ENCODE results near the gene TEAD1. TPM values are rescaled to one million over a fixed set of nuclear protein-coding genes. Genes with fewer than 3 reads are reported as not detected.
A peak's percentile ranks its signal among the peaks of the same experiment; 100 is the strongest.

Gene TEAD1
- total and polyA plus RNA-seq, 9 of the 15 experiments (the other 6 are each of a cell fraction or from before 2014, with no cell fraction given) = 1.7 to 17.7 (median 10.8) TPM

DNA sequence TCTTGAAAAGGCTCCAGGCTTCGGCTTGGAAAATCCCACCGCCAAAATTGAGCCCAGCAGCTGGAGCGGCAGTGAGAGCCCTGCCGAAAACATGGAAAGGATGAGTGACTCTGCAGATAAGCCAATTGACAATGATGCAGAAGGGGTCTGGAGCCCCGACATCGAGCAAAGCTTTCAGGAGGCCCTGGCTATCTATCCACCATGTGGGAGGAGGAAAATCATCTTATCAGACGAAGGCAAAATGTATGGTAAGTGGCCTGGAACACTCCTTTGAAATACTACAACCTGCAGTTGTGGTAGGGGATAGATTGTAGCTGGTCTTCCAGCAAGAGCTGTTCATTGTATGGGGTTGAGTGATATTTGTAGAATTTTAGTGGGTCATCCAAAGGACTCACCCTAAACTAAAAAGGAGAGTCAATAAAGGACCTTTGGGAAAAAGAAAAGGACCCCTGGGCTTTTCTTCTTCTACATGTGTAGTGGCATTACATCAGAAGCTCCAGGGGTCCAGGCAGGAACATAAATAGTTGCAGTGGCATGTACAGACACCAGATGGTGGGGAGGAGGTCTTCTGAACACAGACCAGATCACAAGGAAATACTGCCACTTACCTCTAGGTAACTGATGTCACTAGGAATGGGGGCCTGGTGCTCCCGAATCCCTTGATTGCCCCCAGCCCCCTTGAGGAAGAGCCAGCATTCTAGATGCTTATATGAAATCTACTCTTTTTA is 90.1 kb downstream of the TEAD1 start (continued):
- no peak for TF ChIP-seq RAD21 (CRISPR knock-in tag; conservative IDR thresholded peaks at IDR 0.05 in 1 of 2, IDR thresholded peaks at IDR 0.05 in 1 of 2)
- no peak for TF ChIP-seq ZNF239 (CRISPR knock-in tag; IDR thresholded peaks at IDR 0.05)
- no peak for TF ChIP-seq MAFK (IDR thresholded peaks at IDR 0.05; ENCODE audit: low read length)
- TF ChIP-seq ZBTB33 (CRISPR knock-in tag; IDR thresholded peaks at IDR 0.05) = no peak
- no peak for TF ChIP-seq HNRNPLL (IDR thresholded peaks at IDR 0.05; ENCODE audit: low read depth, low read length, poor library complexity, severe bottlenecking)
- no peak for TF ChIP-seq ZNF146 (CRISPR knock-in tag; IDR thresholded peaks at IDR 0.05; ENCODE audit: unreplicated experiment)
- TF ChIP-seq ETV6 (IDR thresholded peaks at IDR 0.05; ENCODE audit: borderline replicate concordance in 1 of 2, low read depth in 2 of 2, low read length in 1 of 2) = no peak
- TF ChIP-seq ETV6 (CRISPR knock-in tag; IDR thresholded peaks at IDR 0.05; ENCODE audit: borderline replicate concordance) = no peak
- TF ChIP-seq, protein P1, sequence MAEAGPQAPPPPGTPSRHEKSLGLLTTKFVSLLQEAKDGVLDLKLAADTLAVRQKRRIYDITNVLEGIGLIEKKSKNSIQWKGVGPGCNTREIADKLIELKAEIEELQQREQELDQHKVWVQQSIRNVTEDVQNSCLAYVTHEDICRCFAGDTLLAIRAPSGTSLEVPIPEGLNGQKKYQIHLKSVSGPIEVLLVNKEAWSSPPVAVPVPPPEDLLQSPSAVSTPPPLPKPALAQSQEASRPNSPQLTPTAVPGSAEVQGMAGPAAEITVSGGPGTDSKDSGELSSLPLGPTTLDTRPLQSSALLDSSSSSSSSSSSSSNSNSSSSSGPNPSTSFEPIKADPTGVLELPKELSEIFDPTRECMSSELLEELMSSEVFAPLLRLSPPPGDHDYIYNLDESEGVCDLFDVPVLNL (CRISPR knock-in tag; IDR thresholded peaks at IDR 0.05; ENCODE audit: low read depth) = no peak
- no peak for TF ChIP-seq NFIX (CRISPR knock-in tag; IDR thresholded peaks at IDR 0.05; ENCODE audit: low read depth)
- no peak for TF ChIP-seq BRD4 (IDR thresholded peaks at IDR 0.05)
- TF ChIP-seq TBL1XR1 (IDR thresholded peaks at IDR 0.05; ENCODE audit: low read length in 2 of 2) = no peak
- TF ChIP-seq RBM34 (IDR thresholded peaks at IDR 0.05; ENCODE audit: borderline replicate concordance, insufficient read depth, low read length) = no peak
- no peak for TF ChIP-seq ZNF586 (CRISPR knock-in tag; conservative IDR thresholded peaks at IDR 0.05)
- no peak for TF ChIP-seq NCOA1 (IDR thresholded peaks at IDR 0.05; ENCODE audit: low read depth)
- TF ChIP-seq ZNF384 (IDR thresholded peaks at IDR 0.05; ENCODE audit: low read depth, low read length) = no peak
- TF ChIP-seq, protein P2, sequence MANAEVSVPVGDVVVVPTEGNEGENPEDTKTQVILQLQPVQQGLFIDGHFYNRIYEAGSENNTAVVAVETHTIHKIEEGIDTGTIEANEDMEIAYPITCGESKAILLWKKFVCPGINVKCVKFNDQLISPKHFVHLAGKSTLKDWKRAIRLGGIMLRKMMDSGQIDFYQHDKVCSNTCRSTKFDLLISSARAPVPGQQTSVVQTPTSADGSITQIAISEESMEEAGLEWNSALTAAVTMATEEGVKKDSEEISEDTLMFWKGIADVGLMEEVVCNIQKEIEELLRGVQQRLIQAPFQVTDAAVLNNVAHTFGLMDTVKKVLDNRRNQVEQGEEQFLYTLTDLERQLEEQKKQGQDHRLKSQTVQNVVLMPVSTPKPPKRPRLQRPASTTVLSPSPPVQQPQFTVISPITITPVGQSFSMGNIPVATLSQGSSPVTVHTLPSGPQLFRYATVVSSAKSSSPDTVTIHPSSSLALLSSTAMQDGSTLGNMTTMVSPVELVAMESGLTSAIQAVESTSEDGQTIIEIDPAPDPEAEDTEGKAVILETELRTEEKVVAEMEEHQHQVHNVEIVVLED (CRISPR knock-in tag; IDR thresholded peaks at IDR 0.05) = no peak
- peak; percentile 73 for TF ChIP-seq ARID1B (IDR thresholded peaks at IDR 0.05)
- no peak for TF ChIP-seq MBD2 (IDR thresholded peaks at IDR 0.05; ENCODE audit: borderline replicate concordance, low read depth)
- 0 out of 2 replicates have a peak, but pooled peaks have one; percentile 40 for TF ChIP-seq ZNF445 (CRISPR knock-in tag; IDR thresholded peaks at IDR 0.05; ENCODE audit: low read depth)
- TF ChIP-seq, protein P3, sequence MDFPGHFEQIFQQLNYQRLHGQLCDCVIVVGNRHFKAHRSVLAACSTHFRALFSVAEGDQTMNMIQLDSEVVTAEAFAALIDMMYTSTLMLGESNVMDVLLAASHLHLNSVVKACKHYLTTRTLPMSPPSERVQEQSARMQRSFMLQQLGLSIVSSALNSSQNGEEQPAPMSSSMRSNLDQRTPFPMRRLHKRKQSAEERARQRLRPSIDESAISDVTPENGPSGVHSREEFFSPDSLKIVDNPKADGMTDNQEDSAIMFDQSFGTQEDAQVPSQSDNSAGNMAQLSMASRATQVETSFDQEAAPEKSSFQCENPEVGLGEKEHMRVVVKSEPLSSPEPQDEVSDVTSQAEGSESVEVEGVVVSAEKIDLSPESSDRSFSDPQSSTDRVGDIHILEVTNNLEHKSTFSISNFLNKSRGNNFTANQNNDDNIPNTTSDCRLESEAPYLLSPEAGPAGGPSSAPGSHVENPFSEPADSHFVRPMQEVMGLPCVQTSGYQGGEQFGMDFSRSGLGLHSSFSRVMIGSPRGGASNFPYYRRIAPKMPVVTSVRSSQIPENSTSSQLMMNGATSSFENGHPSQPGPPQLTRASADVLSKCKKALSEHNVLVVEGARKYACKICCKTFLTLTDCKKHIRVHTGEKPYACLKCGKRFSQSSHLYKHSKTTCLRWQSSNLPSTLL (IDR thresholded peaks at IDR 0.05) = no peak
- no peak for TF ChIP-seq SIRT6 (IDR thresholded peaks at IDR 0.05; ENCODE audit: low read depth, low read length)
